Measurements from ENCODE around the gene PIGL. TPM values are rescaled to one million over a fixed set of nuclear protein-coding genes. Genes with fewer than 3 reads are reported as not detected.

Gene PIGL
- total RNA-seq = 31.8 and 53.0 TPM in 2 replicates

DNA sequence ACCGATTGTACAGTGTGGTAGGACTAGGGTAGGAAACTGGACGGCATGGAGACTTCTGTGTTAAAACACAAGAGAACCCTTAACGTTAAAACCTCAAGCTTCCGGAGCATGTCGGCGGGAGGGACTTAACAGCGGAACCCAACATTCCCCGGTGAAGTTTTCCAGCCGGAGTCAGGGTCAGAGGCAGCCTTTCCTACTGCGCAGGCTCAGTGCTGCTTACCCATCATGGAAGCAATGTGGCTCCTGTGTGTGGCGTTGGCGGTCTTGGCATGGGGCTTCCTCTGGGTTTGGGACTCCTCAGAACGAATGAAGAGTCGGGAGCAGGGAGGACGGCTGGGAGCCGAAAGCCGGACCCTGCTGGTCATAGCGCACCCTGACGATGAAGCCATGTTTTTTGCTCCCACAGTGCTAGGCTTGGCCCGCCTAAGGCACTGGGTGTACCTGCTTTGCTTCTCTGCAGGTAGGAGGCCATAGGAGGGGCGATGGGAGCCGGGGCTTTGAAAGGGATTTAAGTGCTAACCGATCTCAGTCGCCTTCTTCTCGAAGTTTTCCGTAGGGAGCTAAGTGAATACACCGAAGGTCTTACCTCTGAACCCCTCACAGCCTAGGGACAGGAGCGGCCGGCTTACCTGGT is at the start of gene PIGL:
PIGL (plus strand) TSS at position 209 of the 634 bp plus-strand sequence; CDS start at position 226, 17 bp downstream.
- DNase-seq (ENCODE audit: low read depth) = peak; percentile 60
- peak within 1 kb of the TSS; percentile 86 for H3K4me3 ChIP-seq (ENCODE audit: low read depth, low read length)
- H3K36me3 ChIP-seq (ENCODE audit: control insufficient read depth, insufficient read depth, low read length) = no peaks in the 10 kb centered on the region
- TF ChIP-seq, protein P1, sequence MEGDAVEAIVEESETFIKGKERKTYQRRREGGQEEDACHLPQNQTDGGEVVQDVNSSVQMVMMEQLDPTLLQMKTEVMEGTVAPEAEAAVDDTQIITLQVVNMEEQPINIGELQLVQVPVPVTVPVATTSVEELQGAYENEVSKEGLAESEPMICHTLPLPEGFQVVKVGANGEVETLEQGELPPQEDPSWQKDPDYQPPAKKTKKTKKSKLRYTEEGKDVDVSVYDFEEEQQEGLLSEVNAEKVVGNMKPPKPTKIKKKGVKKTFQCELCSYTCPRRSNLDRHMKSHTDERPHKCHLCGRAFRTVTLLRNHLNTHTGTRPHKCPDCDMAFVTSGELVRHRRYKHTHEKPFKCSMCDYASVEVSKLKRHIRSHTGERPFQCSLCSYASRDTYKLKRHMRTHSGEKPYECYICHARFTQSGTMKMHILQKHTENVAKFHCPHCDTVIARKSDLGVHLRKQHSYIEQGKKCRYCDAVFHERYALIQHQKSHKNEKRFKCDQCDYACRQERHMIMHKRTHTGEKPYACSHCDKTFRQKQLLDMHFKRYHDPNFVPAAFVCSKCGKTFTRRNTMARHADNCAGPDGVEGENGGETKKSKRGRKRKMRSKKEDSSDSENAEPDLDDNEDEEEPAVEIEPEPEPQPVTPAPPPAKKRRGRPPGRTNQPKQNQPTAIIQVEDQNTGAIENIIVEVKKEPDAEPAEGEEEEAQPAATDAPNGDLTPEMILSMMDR (IDR thresholded peaks at IDR 0.05; ENCODE audit: insufficient read depth, low read length, poor library complexity, severe bottlenecking) = no peak
- no peaks in the 10 kb centered on the region for H3K27me3 ChIP-seq (ENCODE audit: control insufficient read depth, insufficient read depth, low read length)

- TF ChIP-seq, protein P1 (IDR thresholded peaks at IDR 0.05; ENCODE audit: insufficient read depth, low read length, poor library complexity, severe bottlenecking) = no peak
- Histone ChIP-seq H3K27me3 (ENCODE audit: control insufficient read depth, insufficient read depth, low read length) (no peaks in the 10 kb centered on the region), H3K4me3 (ENCODE audit: low read depth, low read length) (no peak overlapping the region), H3K36me3 (ENCODE audit: control insufficient read depth, insufficient read depth, low read length) (no peaks in the 10 kb centered on the region)
- DNase-seq (ENCODE audit: low read depth) = no peak
Measured at GRCh38 chr17:16171613-16172012, 45.4 kb upstream of the PIGL start.

GRCh38 chr17:16178836-16179235 is 38.2 kb upstream of the PIGL start:
- DNase-seq (ENCODE audit: low read depth) = no peak
- TF ChIP-seq, protein P1 (IDR thresholded peaks at IDR 0.05; ENCODE audit: insufficient read depth, low read length, poor library complexity, severe bottlenecking) = no peak
- Histone ChIP-seq H3K27me3 (ENCODE audit: control insufficient read depth, insufficient read depth, low read length) (no peaks in the 10 kb centered on the region), H3K36me3 (ENCODE audit: control insufficient read depth, insufficient read depth, low read length) (no peaks in the 10 kb centered on the region), H3K4me3 (ENCODE audit: low read depth, low read length) (no peak overlapping the region)

GRCh38 chr17:16181581-16181980 is 35.4 kb upstream of the PIGL start:
- Histone ChIP-seq H3K36me3 (ENCODE audit: control insufficient read depth, insufficient read depth, low read length) (no peaks in the 10 kb centered on the region), H3K27me3 (ENCODE audit: control insufficient read depth, insufficient read depth, low read length) (no peaks in the 10 kb centered on the region), H3K4me3 (ENCODE audit: low read depth, low read length) (no peak overlapping the region)
- no peak for DNase-seq (ENCODE audit: low read depth)
- TF ChIP-seq, protein P1 (IDR thresholded peaks at IDR 0.05; ENCODE audit: insufficient read depth, low read length, poor library complexity, severe bottlenecking) = no peak

- no peak overlapping the region for H3K4me3 ChIP-seq (ENCODE audit: low read depth, low read length)
- TF ChIP-seq, protein P1 (IDR thresholded peaks at IDR 0.05; ENCODE audit: insufficient read depth, low read length, poor library complexity, severe bottlenecking) = no peak
- no peaks in the 10 kb centered on the region for H3K36me3 ChIP-seq (ENCODE audit: control insufficient read depth, insufficient read depth, low read length)
- no peak for DNase-seq (ENCODE audit: low read depth)
- H3K27me3 ChIP-seq (ENCODE audit: control insufficient read depth, insufficient read depth, low read length) = no peaks in the 10 kb centered on the region
Measured at GRCh38 chr17:16187642-16188041, 29.4 kb upstream of the PIGL start.

- H3K36me3 ChIP-seq (ENCODE audit: control insufficient read depth, insufficient read depth, low read length) = no peaks in the 10 kb centered on the region
- no peaks in the 10 kb centered on the region for H3K27me3 ChIP-seq (ENCODE audit: control insufficient read depth, insufficient read depth, low read length)
- TF ChIP-seq, protein P1 (IDR thresholded peaks at IDR 0.05; ENCODE audit: insufficient read depth, low read length, poor library complexity, severe bottlenecking) = no peak
- H3K4me3 ChIP-seq (ENCODE audit: low read depth, low read length) = no peak overlapping the region
- no peak for DNase-seq (ENCODE audit: low read depth)
Measured at GRCh38 chr17:16189791-16190348, 27.1 kb upstream of the PIGL start.

All from kidney epithelial cell (primary cell).